Measurements from ENCODE around the gene PRDX5.

DNA sequence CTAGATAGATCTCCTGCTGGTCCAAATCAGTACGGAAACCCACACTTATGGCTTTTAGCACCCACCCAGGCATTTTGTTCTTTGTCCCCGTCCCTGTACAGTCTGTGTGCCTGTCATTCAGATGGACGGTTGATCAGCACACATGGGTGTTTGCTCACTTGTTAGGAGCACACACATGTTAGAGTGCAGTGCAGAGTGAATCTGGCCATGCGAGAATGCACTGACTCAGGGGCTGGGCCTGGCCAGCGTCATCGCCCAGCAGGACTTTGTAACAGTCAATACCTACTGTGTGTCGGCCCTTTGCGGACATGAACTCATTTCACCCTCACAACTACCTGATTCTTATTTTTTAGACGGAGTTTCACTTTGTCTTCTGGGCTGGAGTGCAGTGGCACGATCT is 44.4 kb downstream of the PRDX5 start:
- no peak for TF ChIP-seq POLR2A (IDR thresholded peaks at IDR 0.05)
- TF ChIP-seq, protein P1, sequence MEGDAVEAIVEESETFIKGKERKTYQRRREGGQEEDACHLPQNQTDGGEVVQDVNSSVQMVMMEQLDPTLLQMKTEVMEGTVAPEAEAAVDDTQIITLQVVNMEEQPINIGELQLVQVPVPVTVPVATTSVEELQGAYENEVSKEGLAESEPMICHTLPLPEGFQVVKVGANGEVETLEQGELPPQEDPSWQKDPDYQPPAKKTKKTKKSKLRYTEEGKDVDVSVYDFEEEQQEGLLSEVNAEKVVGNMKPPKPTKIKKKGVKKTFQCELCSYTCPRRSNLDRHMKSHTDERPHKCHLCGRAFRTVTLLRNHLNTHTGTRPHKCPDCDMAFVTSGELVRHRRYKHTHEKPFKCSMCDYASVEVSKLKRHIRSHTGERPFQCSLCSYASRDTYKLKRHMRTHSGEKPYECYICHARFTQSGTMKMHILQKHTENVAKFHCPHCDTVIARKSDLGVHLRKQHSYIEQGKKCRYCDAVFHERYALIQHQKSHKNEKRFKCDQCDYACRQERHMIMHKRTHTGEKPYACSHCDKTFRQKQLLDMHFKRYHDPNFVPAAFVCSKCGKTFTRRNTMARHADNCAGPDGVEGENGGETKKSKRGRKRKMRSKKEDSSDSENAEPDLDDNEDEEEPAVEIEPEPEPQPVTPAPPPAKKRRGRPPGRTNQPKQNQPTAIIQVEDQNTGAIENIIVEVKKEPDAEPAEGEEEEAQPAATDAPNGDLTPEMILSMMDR (IDR thresholded peaks at IDR 0.05): no peak

Measured in testis (tissue), 2 donors.